GM08714 (cell line): ENCODE data around the gene STK38.
"Not testable (repeated sequence)": the region's sequence is repeated elsewhere in the genome, so short reads cannot be mapped to it uniquely, and the experiment has no call there.

ENCODE experiments used
- H3K4me3 ChIP-seq: fragments of 200-500 bp; sonication (Bioruptor generic); 2 replicates; pipeline ENCODE4 v1.5.1; 2014; ENCODE audit warnings: mild to moderate bottlenecking, low read length, inconsistent platforms
- ZNF274 ChIP-seq: IDR thresholded peaks from 2 replicates; pipeline ENCODE4 v1.6.1; 2012; ENCODE audit warnings: mild to moderate bottlenecking, low read depth, low read length

Gene STK38

GRCh38 chr6:36546920-36547645 is at the start of gene STK38:
STK38 (minus strand) TSS chr6:36547479; CDS start chr6:36540202, 7,277 bp downstream.
- no peak for TF ChIP-seq ZNF274
- peak within 1 kb of the TSS; percentile 97 for H3K4me3 ChIP-seq

- TF ChIP-seq ZNF274, result no peak
- H3K4me3 ChIP-seq, result peak overlapping the region; percentile 96
These were observed 49.1 kb upstream of the STK38 start for GRCh38 chr6:36596356-36596755.

- TF ChIP-seq ZNF274, result no peak
These were observed 47.8 kb upstream of the STK38 start for GRCh38 chr6:36594816-36595643.

GRCh38 chr6:36594029-36594815 is 46.9 kb upstream of the STK38 start, which contains the start of gene SRSF3:
SRSF3 (plus strand) TSS chr6:36594362; CDS start chr6:36596763, 2,401 bp downstream.
- no peak for TF ChIP-seq ZNF274

More at GRCh38 chr6:36594816-36595643, 47.8 kb upstream of the STK38 start:
- H3K4me3 ChIP-seq, result peak overlapping the region; percentile 96

GRCh38 chr6:36593569-36594028 is 46.3 kb upstream of the STK38 start:
- H3K4me3 ChIP-seq, result peak overlapping the region; percentile 62
- TF ChIP-seq ZNF274, result no peak

More at GRCh38 chr6:36594029-36594815, 46.9 kb upstream of the STK38 start, which contains the start of gene SRSF3:
- H3K4me3 ChIP-seq, result peak within 1 kb of the TSS; percentile 96

- peak overlapping the region; percentile 62; the same call in 1 of the 2 replicates for H3K4me3 ChIP-seq
- no peak for TF ChIP-seq ZNF274
These were observed 45.0 kb upstream of the STK38 start for GRCh38 chr6:36592221-36592655.

GRCh38 chr6:36590237-36590636 is 43.0 kb upstream of the STK38 start:
- TF ChIP-seq ZNF274, result no peak
- H3K4me3 ChIP-seq, result no peak overlapping the region

GRCh38 chr6:36589025-36589400 is 41.7 kb upstream of the STK38 start:
- not testable (repeated sequence) for H3K4me3 ChIP-seq

GRCh38 chr6:36586606-36587005 is 39.3 kb upstream of the STK38 start:
- no peak overlapping the region for H3K4me3 ChIP-seq
- no peak for TF ChIP-seq ZNF274

- H3K4me3 ChIP-seq, result no peak overlapping the region
- TF ChIP-seq ZNF274, result no peak
These were observed 34.4 kb upstream of the STK38 start for GRCh38 chr6:36581716-36582115.

- no peak for TF ChIP-seq ZNF274
- H3K4me3 ChIP-seq, result no peak overlapping the region
These were observed 32.9 kb upstream of the STK38 start for GRCh38 chr6:36580184-36580526.

- no peak overlapping the region for H3K4me3 ChIP-seq
- TF ChIP-seq ZNF274, result no peak
These were observed 31.2 kb upstream of the STK38 start for GRCh38 chr6:36578431-36578830.

GRCh38 chr6:36578030-36578429 is 30.8 kb upstream of the STK38 start:
- no peak overlapping the region for H3K4me3 ChIP-seq
- no peak for TF ChIP-seq ZNF274

GRCh38 chr6:36577301-36577700 is 30.0 kb upstream of the STK38 start:
- TF ChIP-seq ZNF274, result no peak
- no peak overlapping the region for H3K4me3 ChIP-seq
